Activated naive CD8-positive, alpha-beta T cell (primary cell): ENCODE results near the gene MED9.

Experiments used
- H3K27ac Mint-ChIP-seq: one replicate; pipeline ENCODE4 v1.8.0; 2021; ENCODE audit warnings: mixed read lengths
- H3K27me3 Mint-ChIP-seq: one replicate; pipeline ENCODE4 v1.8.0; 2021; ENCODE audit warnings: mixed read lengths
- H3K36me3 Mint-ChIP-seq: one replicate; pipeline ENCODE4 v1.8.0; 2021; ENCODE audit warnings: mixed read lengths
- H3K4me1 Mint-ChIP-seq: one replicate; pipeline ENCODE4 v1.8.0; 2021; ENCODE audit warnings: low read depth, mixed read lengths
- H3K4me3 Mint-ChIP-seq: one replicate; pipeline ENCODE4 v1.8.0; 2021; ENCODE audit warnings: mild to moderate bottlenecking, mixed read lengths
- H3K9me3 Mint-ChIP-seq: one replicate; pipeline ENCODE4 v1.8.0; 2021; ENCODE audit warnings: low read depth, mixed read lengths

Gene MED9

DNA sequence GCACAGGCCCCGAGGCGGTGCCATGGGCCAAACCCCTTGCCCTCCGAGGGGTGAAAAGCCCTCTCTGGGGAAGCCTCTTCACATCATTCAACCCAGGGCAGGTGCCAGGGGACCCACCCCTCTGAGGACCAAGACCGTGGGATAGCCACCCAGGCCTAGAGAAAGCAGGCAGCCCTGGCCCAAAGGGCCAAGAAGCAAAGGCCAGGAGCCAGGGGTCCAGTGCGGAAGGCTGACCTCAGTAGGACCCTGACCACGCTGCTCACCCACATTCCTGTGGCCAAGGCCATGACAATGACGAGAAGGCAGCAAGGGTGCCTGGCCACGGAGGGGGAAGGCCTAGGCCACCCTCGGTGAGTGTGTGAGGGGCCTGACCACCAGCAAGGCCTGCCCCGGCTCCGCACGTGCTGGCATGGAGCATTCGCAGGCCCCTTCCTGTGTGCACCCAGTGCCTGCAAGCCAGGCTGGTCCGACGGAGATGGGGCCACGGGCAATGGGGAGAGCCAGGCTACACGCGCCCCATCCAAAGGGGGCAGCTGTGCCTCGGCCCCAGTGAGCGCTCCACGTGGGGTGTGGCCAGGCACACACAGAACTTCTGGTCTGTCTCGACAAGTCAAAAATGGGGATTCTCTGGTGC is 43.9 kb downstream of the MED9 start:
- Mint-ChIP-seq H3K27ac (no peak overlapping the region), H3K4me3 (no peak overlapping the region), H3K27me3 (no peaks in the 10 kb centered on the region), H3K4me1 (no peaks in the 10 kb centered on the region), H3K9me3 (no peaks in the 10 kb centered on the region), H3K36me3 (no peaks in the 10 kb centered on the region)

DNA sequence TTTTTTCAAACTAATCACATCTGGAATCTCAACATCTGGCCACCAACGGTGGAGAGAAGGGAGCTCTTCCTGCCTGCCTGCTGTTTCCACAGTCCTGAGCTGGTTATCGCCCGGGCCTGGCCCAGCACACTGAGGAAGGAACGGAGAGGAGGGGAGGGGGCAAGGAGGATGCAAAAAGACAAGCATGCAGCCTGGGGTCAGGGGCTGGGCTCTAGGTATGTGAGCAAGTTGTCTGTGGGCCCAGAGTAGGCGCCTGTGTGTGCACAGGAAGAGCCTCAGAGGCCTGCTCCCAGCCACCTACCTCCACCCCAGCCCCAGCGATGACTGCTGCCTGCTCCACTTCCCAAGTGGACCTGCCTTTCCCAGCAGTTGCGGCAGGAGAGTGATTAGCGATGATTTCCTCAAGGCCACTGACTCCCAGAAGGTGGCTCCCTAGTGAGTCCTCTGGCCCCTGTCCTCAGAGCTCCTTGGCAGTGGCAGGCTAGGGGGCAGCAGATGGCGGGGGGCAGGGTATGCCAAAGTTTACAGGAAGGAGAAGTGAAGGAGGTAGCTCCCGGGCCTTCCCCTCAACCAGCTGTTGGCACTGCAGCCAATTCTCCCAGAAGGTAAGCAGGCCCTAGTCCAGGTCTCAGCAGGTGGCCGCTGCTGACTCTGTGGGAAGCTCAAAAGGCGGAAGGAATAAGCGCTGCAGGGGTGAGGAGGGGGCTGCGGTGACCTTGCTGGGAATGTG is 46.4 kb downstream of the MED9 start:
- no peaks in the 10 kb centered on the region for H3K4me1 Mint-ChIP-seq

GRCh38 chr17:17523731-17524490 is 47.1 kb downstream of the MED9 start:
- no peaks in the 10 kb centered on the region for H3K4me1 Mint-ChIP-seq
- no peak overlapping the region for H3K4me3 Mint-ChIP-seq
- H3K27me3 Mint-ChIP-seq: no peaks in the 10 kb centered on the region
- no peak overlapping the region for H3K27ac Mint-ChIP-seq
- no peaks in the 10 kb centered on the region for H3K9me3 Mint-ChIP-seq
- H3K36me3 Mint-ChIP-seq: no peaks in the 10 kb centered on the region

More for the DNA sequence above, 46.4 kb downstream of the MED9 start:
- Mint-ChIP-seq H3K4me3 (no peak overlapping the region), H3K27ac (no peak overlapping the region), H3K9me3 (no peaks in the 10 kb centered on the region), H3K36me3 (no peaks in the 10 kb centered on the region), H3K27me3 (no peaks in the 10 kb centered on the region)

DNA sequence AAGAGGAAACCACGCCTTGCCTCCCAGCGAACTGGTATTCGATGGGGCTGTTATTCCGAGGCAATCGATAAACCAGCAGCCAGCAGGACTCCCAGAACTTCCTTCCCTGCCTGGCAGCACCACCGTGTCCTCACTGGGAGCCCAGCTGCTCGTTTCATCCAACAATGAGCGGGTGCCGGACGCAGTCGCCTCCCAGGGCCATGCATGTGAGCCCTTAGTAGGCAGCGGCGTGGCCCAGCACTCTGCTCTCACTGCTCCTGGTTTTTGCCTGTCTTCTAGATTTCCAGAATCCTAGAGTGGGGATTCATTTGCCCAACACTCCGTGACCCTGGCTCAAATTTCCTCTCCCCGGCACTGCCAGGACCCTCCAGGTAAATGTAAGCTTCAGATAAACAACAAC is 48.5 kb downstream of the MED9 start:
- Mint-ChIP-seq H3K4me1 (no peaks in the 10 kb centered on the region), H3K27me3 (no peaks in the 10 kb centered on the region), H3K4me3 (no peak overlapping the region), H3K27ac (no peak overlapping the region), H3K36me3 (no peaks in the 10 kb centered on the region), H3K9me3 (no peaks in the 10 kb centered on the region)

- H3K27me3 Mint-ChIP-seq: no peaks in the 10 kb centered on the region
- H3K4me3 Mint-ChIP-seq: no peak overlapping the region
- no peaks in the 10 kb centered on the region for H3K4me1 Mint-ChIP-seq
- H3K27ac Mint-ChIP-seq: no peak overlapping the region
- no peaks in the 10 kb centered on the region for H3K9me3 Mint-ChIP-seq
- no peaks in the 10 kb centered on the region for H3K36me3 Mint-ChIP-seq
Observed at GRCh38 chr17:17525956-17526355, 49.2 kb downstream of the MED9 start.

DNA sequence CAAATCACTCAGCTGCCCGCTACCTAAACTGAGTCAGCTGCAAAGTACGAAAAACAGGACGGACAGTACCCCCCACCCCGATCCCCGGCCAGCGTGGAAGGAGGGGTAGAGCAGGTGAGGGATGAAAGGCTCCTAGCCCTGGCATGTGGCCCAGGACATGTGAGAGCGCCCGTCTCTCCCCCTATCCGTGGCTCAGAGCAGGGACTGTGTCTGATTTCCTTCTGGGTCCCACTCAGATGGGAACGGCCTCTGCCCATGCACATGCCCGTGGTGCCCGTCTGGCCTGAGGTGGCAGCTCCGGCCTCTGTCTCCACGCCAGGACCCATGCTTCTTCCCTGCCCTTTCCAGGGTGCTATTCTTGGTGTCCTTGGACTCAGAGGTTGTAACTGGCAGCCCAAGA is 49.6 kb downstream of the MED9 start:
- no peaks in the 10 kb centered on the region for H3K9me3 Mint-ChIP-seq
- no peaks in the 10 kb centered on the region for H3K36me3 Mint-ChIP-seq
- H3K27ac Mint-ChIP-seq: no peak overlapping the region
- no peak overlapping the region for H3K4me3 Mint-ChIP-seq
- no peaks in the 10 kb centered on the region for H3K4me1 Mint-ChIP-seq
- H3K27me3 Mint-ChIP-seq: no peaks in the 10 kb centered on the region

DNA sequence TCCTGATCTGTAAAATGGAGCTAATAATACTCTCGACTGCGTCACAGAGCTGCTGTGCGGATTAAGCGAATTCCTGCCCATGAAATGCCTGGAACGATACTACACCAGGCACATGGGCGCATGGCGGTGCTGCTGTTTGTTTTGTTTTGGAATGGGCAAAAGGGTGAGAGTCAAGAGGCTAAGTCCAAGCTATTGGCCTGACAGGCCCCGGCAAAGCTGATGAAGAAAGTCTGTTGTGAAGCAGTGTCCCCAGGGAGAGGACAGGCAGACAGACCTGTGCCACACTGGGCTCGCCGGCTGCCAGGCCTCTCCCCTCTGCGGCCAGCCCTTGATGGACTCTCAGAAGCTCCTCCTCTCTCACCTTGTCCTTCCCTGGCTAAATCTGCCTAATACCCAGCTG is 50.7 kb downstream of the MED9 start:
- H3K36me3 Mint-ChIP-seq: no peaks in the 10 kb centered on the region
- no peaks in the 10 kb centered on the region for H3K4me1 Mint-ChIP-seq
- H3K27ac Mint-ChIP-seq: no peak overlapping the region
- H3K27me3 Mint-ChIP-seq: no peaks in the 10 kb centered on the region
- no peaks in the 10 kb centered on the region for H3K9me3 Mint-ChIP-seq
- no peak overlapping the region for H3K4me3 Mint-ChIP-seq

DNA sequence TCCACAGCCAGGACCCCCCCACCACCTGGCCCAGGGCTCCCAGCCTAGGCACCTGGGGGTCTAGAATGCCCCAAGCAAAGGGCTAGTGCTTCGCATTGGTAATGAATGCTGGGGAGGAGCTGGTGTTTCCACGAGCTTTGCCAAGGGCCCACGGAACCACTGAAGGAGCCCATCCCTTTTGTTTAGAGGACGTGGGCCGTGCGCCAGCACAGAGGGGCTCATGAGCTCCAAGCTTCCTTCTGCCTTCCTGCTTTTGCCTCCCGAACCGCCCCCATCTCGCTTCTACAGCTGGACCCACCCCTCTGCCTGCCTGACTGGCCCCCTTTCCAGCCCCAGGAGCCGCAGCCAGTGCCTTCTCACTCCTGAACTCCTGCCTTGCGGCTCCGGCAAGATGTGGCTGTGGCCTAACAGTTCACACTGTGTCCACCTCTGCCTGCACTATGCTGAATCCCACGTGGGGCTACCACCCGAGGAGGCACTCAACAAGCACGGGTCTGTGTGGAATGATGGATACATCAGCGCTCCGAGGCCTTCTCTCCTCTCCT is 51.2 kb downstream of the MED9 start:
- no peaks in the 10 kb centered on the region for H3K9me3 Mint-ChIP-seq
- H3K27me3 Mint-ChIP-seq: no peaks in the 10 kb centered on the region
- no peak overlapping the region for H3K27ac Mint-ChIP-seq
- H3K4me1 Mint-ChIP-seq: no peaks in the 10 kb centered on the region
- H3K36me3 Mint-ChIP-seq: no peaks in the 10 kb centered on the region
- H3K4me3 Mint-ChIP-seq: no peak overlapping the region

DNA sequence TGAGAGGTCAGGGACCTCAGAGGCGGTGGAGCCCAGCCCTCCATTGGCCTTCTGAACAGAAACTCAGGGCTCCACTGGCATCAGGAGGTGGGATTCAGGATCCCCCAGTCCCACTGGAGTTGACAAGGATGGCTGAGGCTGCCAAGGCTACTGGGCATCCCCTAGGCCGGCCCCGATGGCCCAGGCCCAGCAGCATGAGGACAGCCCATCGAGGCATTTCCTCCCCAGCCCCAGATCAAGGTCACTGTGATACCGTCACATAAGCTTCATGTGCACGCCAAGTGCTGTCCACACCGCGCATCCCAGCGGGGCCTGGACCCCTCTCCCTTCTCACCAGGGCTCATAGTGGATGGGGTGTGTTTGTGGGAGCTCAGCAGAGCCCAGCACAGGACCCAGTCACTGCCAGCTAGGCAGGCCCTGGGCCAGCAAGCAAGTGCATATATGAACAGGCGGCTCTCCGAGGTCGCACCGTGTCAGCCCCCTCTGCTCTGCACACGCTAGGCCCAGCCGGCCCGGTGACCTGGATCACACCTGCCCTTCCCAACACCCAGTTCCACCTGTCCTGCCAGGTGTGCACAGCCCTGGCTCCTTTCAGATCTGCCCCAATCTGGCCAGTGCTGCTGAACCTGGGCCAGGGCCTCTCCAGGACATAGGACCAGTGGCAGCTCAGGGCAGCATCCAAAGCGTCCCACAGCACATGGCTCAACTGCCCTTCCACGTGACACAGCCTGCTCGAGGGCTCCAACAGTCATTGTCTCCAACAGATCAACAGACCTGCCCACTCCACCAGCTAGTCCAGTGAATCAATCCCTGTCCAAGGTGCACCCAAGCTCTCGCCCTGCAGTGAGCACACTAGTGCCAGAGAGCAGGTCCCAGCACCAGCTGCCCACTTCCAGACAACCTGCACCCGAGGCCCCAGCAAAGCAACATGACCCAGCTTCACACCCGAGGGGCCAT is 52.2 kb downstream of the MED9 start:
- Mint-ChIP-seq H3K9me3 (no peaks in the 10 kb centered on the region), H3K4me1 (no peaks in the 10 kb centered on the region), H3K4me3 (no peak overlapping the region), H3K27me3 (no peaks in the 10 kb centered on the region), H3K36me3 (no peaks in the 10 kb centered on the region), H3K27ac (no peak overlapping the region)

DNA sequence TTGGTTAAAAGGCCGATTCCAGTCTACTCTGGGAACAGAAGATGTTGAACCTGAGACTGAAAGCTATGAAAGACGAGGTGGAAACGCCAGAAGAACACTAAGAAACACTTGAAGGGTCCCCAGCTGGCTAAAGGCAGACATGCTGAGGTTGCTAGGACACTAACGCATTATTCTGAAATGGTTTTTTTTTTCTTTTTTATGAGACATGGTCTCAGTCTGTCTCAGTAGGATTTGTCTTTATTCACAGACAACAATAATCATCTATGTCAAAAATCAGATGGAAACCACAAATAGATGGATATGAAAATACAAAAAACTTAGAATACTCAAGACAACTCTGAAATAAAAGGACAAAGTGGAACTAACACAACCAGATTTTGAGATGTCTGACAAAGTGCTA is 54.4 kb downstream of the MED9 start:
- Mint-ChIP-seq H3K36me3 (no peaks in the 10 kb centered on the region), H3K9me3 (no peaks in the 10 kb centered on the region), H3K27me3 (no peaks in the 10 kb centered on the region), H3K27ac (no peak overlapping the region), H3K4me1 (no peaks in the 10 kb centered on the region), H3K4me3 (no peak overlapping the region)

GRCh38 chr17:17532991-17533390 is 56.2 kb downstream of the MED9 start:
- Mint-ChIP-seq H3K4me3 (no peak overlapping the region), H3K36me3 (no peaks in the 10 kb centered on the region), H3K4me1 (no peaks in the 10 kb centered on the region), H3K27ac (no peak overlapping the region), H3K27me3 (no peaks in the 10 kb centered on the region), H3K9me3 (no peaks in the 10 kb centered on the region)

DNA sequence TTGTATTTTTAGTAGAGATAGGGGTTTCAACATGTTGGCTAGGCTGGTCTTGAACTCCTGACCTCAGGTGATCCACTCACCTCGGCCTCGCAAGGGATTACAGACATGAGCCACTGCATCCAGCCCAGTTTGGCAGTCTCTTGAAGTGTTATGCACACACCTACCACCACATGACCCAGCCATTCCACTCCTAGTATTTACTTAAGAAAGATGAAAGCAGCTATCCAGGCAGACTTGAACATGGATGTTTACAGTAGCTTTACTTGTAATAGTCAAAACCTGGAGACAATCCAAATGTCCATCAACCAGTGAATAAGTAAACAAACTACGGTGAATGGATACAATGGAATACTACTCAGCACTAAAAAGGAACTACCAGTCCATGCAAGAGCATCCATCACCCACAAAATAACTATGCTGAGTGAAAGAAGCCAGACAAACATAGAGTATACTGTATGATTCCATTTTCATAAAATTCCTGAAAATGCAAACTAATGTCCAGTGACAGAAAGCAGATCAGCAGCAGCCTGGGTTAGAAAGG is 57.2 kb downstream of the MED9 start:
- Mint-ChIP-seq H3K36me3 (no peaks in the 10 kb centered on the region), H3K27ac (no peak overlapping the region), H3K4me1 (no peaks in the 10 kb centered on the region), H3K27me3 (no peaks in the 10 kb centered on the region), H3K9me3 (no peaks in the 10 kb centered on the region), H3K4me3 (no peak overlapping the region)

DNA sequence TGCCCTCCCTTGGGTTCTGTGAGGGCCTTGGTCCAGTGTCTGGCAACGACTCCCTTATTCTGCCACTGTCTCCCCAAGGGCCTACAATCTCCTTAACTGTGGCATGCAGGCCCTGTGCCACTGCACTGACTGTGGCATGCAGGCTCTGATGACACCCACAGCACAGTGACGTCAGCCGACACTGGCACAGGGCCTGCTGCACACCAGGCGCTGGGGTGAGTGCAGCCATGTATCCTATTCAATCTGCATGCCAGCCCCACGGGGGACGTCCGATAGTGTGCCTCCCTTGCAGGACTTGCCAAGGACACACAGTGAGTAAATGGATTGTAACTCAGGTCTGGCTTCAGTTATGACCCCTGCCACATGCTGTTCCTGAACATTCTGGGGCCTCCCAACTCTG is 59.2 kb downstream of the MED9 start:
- Mint-ChIP-seq H3K4me3 (no peak overlapping the region), H3K27ac (no peak overlapping the region), H3K9me3 (no peaks in the 10 kb centered on the region), H3K36me3 (no peaks in the 10 kb centered on the region), H3K4me1 (no peaks in the 10 kb centered on the region), H3K27me3 (no peaks in the 10 kb centered on the region)

DNA sequence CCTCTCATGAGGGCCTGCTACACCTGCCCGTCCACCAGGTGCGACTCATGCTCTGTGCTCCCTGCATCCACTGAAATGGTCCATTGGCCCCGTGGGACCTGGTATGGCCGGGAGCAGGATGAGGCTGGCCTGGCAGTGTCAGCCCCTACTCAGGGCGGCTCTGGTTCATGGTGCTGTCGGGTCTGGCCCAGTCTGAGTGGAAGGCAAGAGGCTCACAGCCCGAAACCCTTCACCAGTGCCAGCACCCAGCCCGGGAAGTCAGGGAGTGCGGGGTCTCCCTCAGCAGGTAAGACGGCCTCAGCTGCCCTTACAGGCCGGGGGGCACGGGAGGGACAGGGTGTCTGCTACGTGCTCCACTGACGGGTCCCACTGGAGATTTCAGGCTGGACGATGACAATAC is 59.9 kb downstream of the MED9 start:
- Mint-ChIP-seq H3K27ac (no peak overlapping the region), H3K4me1 (no peaks in the 10 kb centered on the region), H3K27me3 (no peaks in the 10 kb centered on the region), H3K9me3 (no peaks in the 10 kb centered on the region), H3K36me3 (no peaks in the 10 kb centered on the region), H3K4me3 (no peak overlapping the region)
